GM18873 (cell line): ENCODE measurements around the gene CCDC107.

ENCODE experiments used
- ATAC-seq: cut with Tn5 transposase; IDR thresholded peaks from one replicate; pipeline ENCODE4 v1.9.1; 2021; ENCODE audit warnings: mild to moderate bottlenecking, moderate library complexity, moderate number of reproducible peaks; ENCODE audit not compliant: unreplicated experiment, low FRiP score

Gene CCDC107

GRCh38 chr9:35697486-35697885 is 39.4 kb downstream of the CCDC107 start:
- no peak for ATAC-seq

- ATAC-seq: no peak
Measured at GRCh38 chr9:35698231-35698630, 40.1 kb downstream of the CCDC107 start.

GRCh38 chr9:35700031-35700430 is 41.9 kb downstream of the CCDC107 start:
- ATAC-seq: no peak

- ATAC-seq: no peak
Measured at GRCh38 chr9:35700942-35701341, 42.9 kb downstream of the CCDC107 start.

GRCh38 chr9:35702696-35703095 is 44.6 kb downstream of the CCDC107 start:
- ATAC-seq: no peak

GRCh38 chr9:35703906-35704672 is 46.0 kb downstream of the CCDC107 start:
- ATAC-seq: no peak

- ATAC-seq: no peak
Measured at GRCh38 chr9:35705372-35705771, 47.3 kb downstream of the CCDC107 start.

- no peak for ATAC-seq
Measured at GRCh38 chr9:35705836-35706430, 47.8 kb downstream of the CCDC107 start.

- no peak for ATAC-seq
Measured at GRCh38 chr9:35706951-35707350, 48.9 kb downstream of the CCDC107 start.

- no peak for ATAC-seq
Measured at GRCh38 chr9:35708146-35708545, 50.1 kb downstream of the CCDC107 start.

GRCh38 chr9:35710818-35711500 is 52.9 kb downstream of the CCDC107 start:
- no peak for ATAC-seq
